ENCODE measurements around the gene AEBP2. TPM values are rescaled to one million over a fixed set of nuclear protein-coding genes. Genes with fewer than 3 reads are reported as not detected.
"Not testable (repeated sequence)": the region's sequence is repeated elsewhere in the genome, so short reads cannot be mapped to it uniquely, and the experiment has no call there.

Gene AEBP2
- polyA plus RNA-seq, 5 donors, result 36.1 to 57.8 (median 55.9) TPM

GRCh38 chr12:19548834-19549233 lies 109.5 kb downstream of the AEBP2 start:
- no peak for DNase-seq

- DNase-seq, result no peak
Observed at GRCh38 chr12:19550626-19551025, 111.3 kb downstream of the AEBP2 start.

- not testable (repeated sequence) for DNase-seq
Observed at GRCh38 chr12:19552441-19553097, 113.3 kb downstream of the AEBP2 start.

- no peak for DNase-seq
Observed at GRCh38 chr12:19553175-19553574, 113.9 kb downstream of the AEBP2 start.

DNA sequence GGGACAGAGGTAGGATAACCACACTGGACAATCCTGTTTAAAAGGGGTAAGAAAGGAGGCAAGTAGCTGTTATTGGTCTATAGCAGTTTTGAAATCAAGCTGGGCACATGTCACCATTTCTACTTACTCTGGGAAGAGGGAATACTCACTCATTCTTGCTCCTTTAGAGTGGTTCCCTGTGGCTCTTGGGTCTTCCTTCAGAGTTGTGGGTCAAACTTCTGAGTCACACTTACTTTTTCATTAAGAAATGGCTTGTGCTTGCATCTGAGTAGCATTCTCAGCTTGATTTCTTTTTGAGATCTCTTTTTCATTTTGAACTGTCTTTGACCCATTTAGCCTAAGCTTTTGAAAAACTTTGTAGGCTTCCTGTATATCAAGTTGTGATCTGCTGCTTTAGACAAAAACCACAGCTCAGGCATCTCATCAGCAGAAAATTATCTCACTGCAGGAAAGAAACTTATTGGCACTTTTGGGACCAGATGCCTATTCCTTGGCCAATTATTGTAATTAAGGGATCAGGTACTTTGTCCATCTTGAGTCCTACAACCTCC lies 122.2 kb downstream of the AEBP2 start:
- no peak for DNase-seq
